GOT3 (cell line): ENCODE results near the gene MGST2.

Experiments used
- DNase-seq: peaks from one replicate; lab custom pipeline; 2025; ENCODE audit warnings: mixed read lengths; lab: John Stamatoyannopoulos, UW

MGST2 gene

GRCh38 chr4:139738846-139739613, 73.4 kb downstream of the MGST2 start:
- DNase-seq = no peak

DNA sequence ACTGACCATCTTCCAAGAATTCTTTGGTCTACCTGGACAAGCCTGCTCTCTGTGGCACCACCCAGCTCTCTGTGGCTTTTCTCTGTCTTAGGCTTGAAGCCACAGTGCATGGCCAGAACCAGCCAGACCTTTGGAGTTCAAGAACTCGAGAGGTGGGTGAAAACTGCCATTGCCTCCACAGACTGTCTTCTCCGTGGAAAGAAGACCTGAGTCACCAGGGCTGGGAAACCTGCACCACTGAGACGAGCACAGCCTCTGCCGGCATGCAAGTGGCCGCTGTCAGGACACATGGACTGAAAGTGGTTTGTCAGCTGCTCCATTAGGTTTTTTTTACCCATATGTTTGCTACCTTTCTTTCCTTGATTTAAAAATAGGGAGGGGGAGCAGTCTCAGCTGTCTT, 74.5 kb downstream of the MGST2 start:
- no peak for DNase-seq

GRCh38 chr4:139740531-139741041, 75.0 kb downstream of the MGST2 start:
- no peak for DNase-seq

DNA sequence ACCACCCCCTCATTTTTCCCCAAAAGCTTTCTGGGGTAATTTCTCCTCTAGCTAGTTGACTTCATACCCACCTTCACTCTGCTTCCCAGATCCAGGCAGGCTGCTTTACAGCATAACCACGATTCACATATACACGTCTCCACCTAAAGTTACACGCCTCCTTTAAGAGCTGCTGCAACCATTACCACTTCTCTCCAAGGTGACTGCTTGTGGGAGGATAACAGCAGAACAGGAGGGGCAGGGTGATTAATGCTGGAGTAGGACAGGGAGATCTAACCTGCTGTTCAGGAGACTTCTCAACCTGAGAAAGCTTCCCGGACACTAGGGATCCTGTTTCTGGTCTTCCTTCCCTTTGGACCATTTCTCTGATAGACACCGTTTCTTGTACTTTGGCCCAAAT, 77.4 kb downstream of the MGST2 start:
- no peak for DNase-seq

DNA sequence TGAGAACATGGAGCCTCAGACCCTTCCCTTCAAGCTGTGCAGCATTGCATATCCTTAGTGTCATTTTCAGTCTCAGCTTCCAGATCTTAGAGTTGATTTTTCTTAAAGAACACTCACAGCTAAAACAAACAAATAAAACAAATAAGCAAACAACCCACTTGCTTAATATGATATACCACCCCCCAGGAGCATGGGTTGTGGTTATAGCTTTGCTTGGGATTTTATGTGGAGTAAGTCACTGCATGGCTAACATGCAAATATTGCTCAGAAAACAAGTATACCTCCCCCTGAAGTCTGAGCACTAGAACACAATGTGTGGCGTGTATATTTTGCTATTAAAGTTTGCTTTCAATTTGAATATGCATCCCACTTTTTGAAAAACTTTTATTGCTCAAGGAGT, 78.6 kb downstream of the MGST2 start:
- DNase-seq = no peak

GRCh38 chr4:139745111-139745639, 79.6 kb downstream of the MGST2 start:
- no peak for DNase-seq

- DNase-seq = no peak
Observed at GRCh38 chr4:139746431-139747171, 81.0 kb downstream of the MGST2 start.

DNA sequence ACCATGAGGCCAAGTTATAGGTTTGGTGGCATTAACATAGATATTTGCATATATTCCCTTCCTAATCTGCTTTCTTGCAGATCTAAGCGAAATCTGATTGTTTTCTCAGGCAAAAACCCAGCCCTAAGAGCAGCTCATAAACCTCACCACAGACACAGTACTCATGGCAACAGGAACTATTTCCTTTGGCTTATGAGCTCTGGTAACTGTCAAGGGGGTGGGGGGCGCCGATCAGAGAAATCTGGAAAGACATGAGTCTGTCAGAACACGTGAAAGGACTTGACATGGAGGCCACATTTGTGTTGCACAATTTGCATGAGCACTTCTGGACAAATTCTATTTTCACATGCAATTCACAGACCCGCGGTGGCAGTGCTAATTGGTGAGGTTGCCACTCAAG, 83.7 kb downstream of the MGST2 start:
- DNase-seq = no peak

DNA sequence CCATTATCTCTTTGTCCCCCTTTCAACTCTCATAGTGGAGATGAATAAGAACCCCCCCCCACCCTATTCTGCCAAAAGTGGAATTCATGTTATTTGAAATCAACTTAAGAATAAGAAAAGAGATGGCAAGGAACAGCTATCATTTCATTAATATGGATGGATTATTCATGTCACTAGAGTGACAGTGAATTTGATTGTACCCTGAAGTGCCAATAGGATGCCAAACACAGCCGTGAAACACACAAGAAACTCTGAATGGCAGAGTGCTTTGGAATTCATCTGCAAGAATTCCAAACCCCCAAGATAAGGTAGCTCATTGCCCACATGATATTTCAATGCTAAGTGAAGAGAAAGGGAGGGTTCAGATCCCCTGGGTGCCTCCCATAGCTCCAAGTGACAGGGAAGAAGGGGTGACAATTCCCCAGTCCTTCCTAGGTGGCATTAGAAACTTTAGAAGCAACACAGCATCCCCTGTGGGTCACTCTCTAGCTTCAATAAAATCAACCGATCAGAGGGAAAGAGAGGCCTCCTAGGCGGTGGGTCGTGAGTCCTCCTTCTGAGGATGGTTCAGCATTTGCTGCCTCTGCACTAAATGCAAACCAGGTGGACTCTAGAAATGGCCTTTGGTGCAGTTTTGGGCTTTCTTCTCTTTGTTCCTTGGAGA, 84.3 kb downstream of the MGST2 start:
- DNase-seq = no peak

DNA sequence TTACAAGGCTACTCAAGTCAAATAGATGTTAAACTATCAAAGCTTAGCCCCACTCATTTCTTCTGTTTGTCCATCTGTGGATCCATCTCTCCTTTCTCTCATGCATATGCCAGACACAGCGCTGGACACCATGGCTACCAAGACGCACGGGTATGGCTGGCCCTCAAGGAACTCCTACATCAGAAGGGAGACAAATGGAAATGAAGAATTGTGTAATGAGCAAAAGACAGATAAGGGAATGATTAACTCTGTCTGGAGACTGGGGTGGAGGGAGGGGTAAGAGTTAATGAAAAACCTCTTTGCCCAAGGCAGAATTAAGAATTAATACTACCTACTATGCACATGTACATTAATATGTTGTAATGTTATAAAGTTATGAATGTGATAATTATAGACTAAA, 88.1 kb downstream of the MGST2 start:
- DNase-seq = no peak
